HEK293 (cell line): ENCODE data around the gene SMC3.

ENCODE experiments used
- CTCF ChIA-PET: fragments of 350-600 bp; formaldehyde crosslinking; extraction: SDS; loops from one replicate; lab custom pipeline; 2021; ENCODE audit warnings: antibody characterized with exemption; lab: Yijun Ruan, JAX
- POLR2A ChIA-PET: fragments of 300-600 bp; formaldehyde crosslinking; extraction: SDS; loops from one replicate; lab custom pipeline; 2020; ENCODE audit warnings: antibody characterized with exemption, inconsistent platforms; lab: Yijun Ruan, JAX
- H3K27ac ChIP-seq: fragments of 200-500 bp; sonication (Bioruptor generic); 2 replicates; pipeline ENCODE4 v1.5.1; 2014; ENCODE audit warnings: low read depth, low read length, control low read depth, inconsistent platforms; ENCODE audit errors: extremely low read depth
- H3K36me3 ChIP-seq, 2 experiments: fragments of 200-500 bp in 1 of 2; sonication (Bioruptor generic) in 1 of 2; 1 replicate in 1 of 2; 2 replicates in 1 of 2; pipeline ENCODE4 v1.5.1; 2014 to 2017; ENCODE audit warnings: inconsistent platforms in 2 of 2, low read length in 2 of 2; ENCODE audit not compliant: control insufficient read depth in 2 of 2, insufficient read depth in 1 of 2
- H3K4me1 ChIP-seq: fragments of 200-500 bp; sonication (Bioruptor generic); 2 replicates; pipeline ENCODE4 v1.5.1; 2014; ENCODE audit warnings: mild to moderate bottlenecking, low read length, inconsistent platforms; ENCODE audit not compliant: control insufficient read depth, insufficient read depth
- H3K4me3 ChIP-seq: 2 replicates; pipeline ENCODE4 v1.5.1; 2011; ENCODE audit warnings: low read depth, mild to moderate bottlenecking, control low read depth, low read length, moderate library complexity
- H3K9me3 ChIP-seq: fragments of 200-500 bp; sonication (Bioruptor generic); 2 replicates; pipeline ENCODE4 v1.5.1; 2014; ENCODE audit warnings: low read depth, low read length, inconsistent platforms; ENCODE audit not compliant: control insufficient read depth, insufficient read depth
- GLI2 ChIP-seq: fragments of 450-650 bp; formaldehyde crosslinking; IDR thresholded peaks from 2 replicates; pipeline ENCODE4; 2017; ENCODE audit warnings: missing biosample characterization, missing genetic modification characterization, low read depth, borderline replicate concordance
- HOXA7 ChIP-seq: sonication (generic); formaldehyde crosslinking; IDR thresholded peaks from 2 replicates; pipeline ENCODE4 v1.8.1; 2022; ENCODE audit warnings: missing genetic modification reagents, borderline replicate concordance
- IKZF3 ChIP-seq: fragments of 450-650 bp; IDR thresholded peaks from 2 replicates; pipeline ENCODE4 v1.5.0; 2018; ENCODE audit warnings: missing biosample characterization, mild to moderate bottlenecking, missing genetic modification characterization, moderate library complexity
- KLF8 ChIP-seq: fragments of 450-650 bp; formaldehyde crosslinking; IDR thresholded peaks from 2 replicates; pipeline ENCODE4 v1.5.1; 2016; ENCODE audit warnings: missing biosample characterization, missing genetic modification characterization
- MYNN ChIP-seq: fragments of 450-650 bp; formaldehyde crosslinking; IDR thresholded peaks from 2 replicates; pipeline ENCODE4 v1.5.1; 2016; ENCODE audit warnings: missing biosample characterization, missing genetic modification characterization, borderline replicate concordance
- SP2 ChIP-seq: fragments of 450-650 bp; formaldehyde crosslinking; IDR thresholded peaks from 2 replicates; pipeline ENCODE4 v1.5.1; 2016; ENCODE audit warnings: missing biosample characterization, missing genetic modification characterization
- SP3 ChIP-seq: fragments of 450-650 bp; formaldehyde crosslinking; IDR thresholded peaks from 2 replicates; pipeline ENCODE4 v1.5.1; 2016; ENCODE audit warnings: missing biosample characterization, missing genetic modification characterization
- YY1 ChIP-seq: fragments of 450-650 bp; formaldehyde crosslinking; IDR thresholded peaks from 2 replicates; pipeline ENCODE4 v1.5.1; 2018; ENCODE audit warnings: missing biosample characterization, missing genetic modification characterization
- ZNF133 ChIP-seq: fragments of 450-650 bp; formaldehyde crosslinking; IDR thresholded peaks from 2 replicates; pipeline ENCODE4 v1.5.1; 2016; ENCODE audit warnings: missing biosample characterization, missing genetic modification characterization
- ZNF157 ChIP-seq: fragments of 450-650 bp; formaldehyde crosslinking; IDR thresholded peaks from 2 replicates; pipeline ENCODE4 v1.5.1; 2016; ENCODE audit warnings: missing biosample characterization, missing genetic modification characterization
- ZNF202 ChIP-seq: fragments of 450-650 bp; formaldehyde crosslinking; IDR thresholded peaks from 2 replicates; pipeline ENCODE4 v1.5.1; 2016; ENCODE audit warnings: missing biosample characterization, missing genetic modification characterization, borderline replicate concordance
- ZNF248 ChIP-seq: fragments of 450-650 bp; formaldehyde crosslinking; IDR thresholded peaks from 2 replicates; pipeline ENCODE4 v1.5.1; 2017; ENCODE audit warnings: missing biosample characterization, missing genetic modification characterization
- ZNF366 ChIP-seq: fragments of 450-650 bp; formaldehyde crosslinking; conservative IDR thresholded peaks from 2 replicates; pipeline ENCODE4 v1.5.1; 2016; ENCODE audit warnings: missing biosample characterization, missing genetic modification characterization
- ZNF426 ChIP-seq: fragments of 450-650 bp; formaldehyde crosslinking; IDR thresholded peaks from 2 replicates; pipeline ENCODE4 v1.5.1; 2017; ENCODE audit warnings: missing biosample characterization, missing genetic modification characterization, mild to moderate bottlenecking, inconsistent platforms, moderate library complexity
- ZNF501 ChIP-seq: fragments of 450-650 bp; formaldehyde crosslinking; IDR thresholded peaks from 2 replicates; pipeline ENCODE4 v1.5.1; 2016; ENCODE audit warnings: missing biosample characterization, missing genetic modification characterization
- ZNF529 ChIP-seq: fragments of 450-650 bp; formaldehyde crosslinking; IDR thresholded peaks from 2 replicates; pipeline ENCODE4 v1.5.1; 2017; ENCODE audit warnings: missing genetic modification characterization, missing biosample characterization; ENCODE audit not compliant: insufficient replicate concordance
- ZNF549 ChIP-seq: fragments of 450-650 bp; IDR thresholded peaks from 2 replicates; pipeline ENCODE4 v1.5.1; 2018; ENCODE audit warnings: missing biosample characterization, missing genetic modification characterization, mild to moderate bottlenecking, inconsistent platforms, moderate library complexity
- ZNF621 ChIP-seq: fragments of 450-650 bp; formaldehyde crosslinking; IDR thresholded peaks from 2 replicates; pipeline ENCODE4 v1.5.1; 2017; ENCODE audit warnings: missing biosample characterization, missing genetic modification characterization
- ZNF623 ChIP-seq: fragments of 450-650 bp; formaldehyde crosslinking; IDR thresholded peaks from 2 replicates; pipeline ENCODE4 v1.5.1; 2016; ENCODE audit warnings: missing biosample characterization, missing genetic modification characterization
- ZNF626 ChIP-seq: fragments of 450-650 bp; sonication (Bioruptor Pico); formaldehyde crosslinking; IDR thresholded peaks from 2 replicates; pipeline ENCODE4 v1.5.1; 2018; ENCODE audit warnings: missing biosample characterization, missing genetic modification characterization, inconsistent platforms
- ZNF629 ChIP-seq: fragments of 450-650 bp; formaldehyde crosslinking; IDR thresholded peaks from 2 replicates; pipeline ENCODE4 v1.5.1; 2017; ENCODE audit warnings: missing biosample characterization, missing genetic modification characterization
- ZNF654 ChIP-seq: fragments of 450-650 bp; formaldehyde crosslinking; IDR thresholded peaks from 2 replicates; pipeline ENCODE4 v1.5.1; 2016; ENCODE audit warnings: low read depth, missing biosample characterization, missing genetic modification characterization
- TF ChIP-seq, protein P1 (sequence below): fragments of 450-650 bp; formaldehyde crosslinking; IDR thresholded peaks from 2 replicates; pipeline ENCODE4 v1.5.1; 2017; ENCODE audit warnings: missing biosample characterization, missing genetic modification characterization
- TF ChIP-seq, protein P2 (sequence below): fragments of 450-650 bp; formaldehyde crosslinking; IDR thresholded peaks from 2 replicates; pipeline ENCODE4 v1.5.1; 2016; ENCODE audit warnings: missing biosample characterization, missing genetic modification characterization
- TF ChIP-seq, protein P3 (sequence below): fragments of 450-650 bp; formaldehyde crosslinking; IDR thresholded peaks from 2 replicates; pipeline ENCODE4 v1.5.1; 2016; ENCODE audit warnings: missing biosample characterization, missing genetic modification characterization
- TF ChIP-seq, protein P4 (sequence below): fragments of 450-650 bp; formaldehyde crosslinking; IDR thresholded peaks from 2 replicates; pipeline ENCODE4 v1.5.1; 2017; ENCODE audit warnings: missing biosample characterization, missing genetic modification characterization
- TF ChIP-seq, protein P5 (sequence below): fragments of 450-650 bp; formaldehyde crosslinking; IDR thresholded peaks from 2 replicates; pipeline ENCODE4 v1.5.1; 2016; ENCODE audit warnings: missing biosample characterization, missing genetic modification characterization
- TF ChIP-seq, protein P6 (sequence below): IDR thresholded peaks from 2 replicates; pipeline ENCODE4 v1.6.1; 2011; ENCODE audit warnings: mild to moderate bottlenecking, low read depth, low read length, borderline replicate concordance

SMC3 gene

DNA sequence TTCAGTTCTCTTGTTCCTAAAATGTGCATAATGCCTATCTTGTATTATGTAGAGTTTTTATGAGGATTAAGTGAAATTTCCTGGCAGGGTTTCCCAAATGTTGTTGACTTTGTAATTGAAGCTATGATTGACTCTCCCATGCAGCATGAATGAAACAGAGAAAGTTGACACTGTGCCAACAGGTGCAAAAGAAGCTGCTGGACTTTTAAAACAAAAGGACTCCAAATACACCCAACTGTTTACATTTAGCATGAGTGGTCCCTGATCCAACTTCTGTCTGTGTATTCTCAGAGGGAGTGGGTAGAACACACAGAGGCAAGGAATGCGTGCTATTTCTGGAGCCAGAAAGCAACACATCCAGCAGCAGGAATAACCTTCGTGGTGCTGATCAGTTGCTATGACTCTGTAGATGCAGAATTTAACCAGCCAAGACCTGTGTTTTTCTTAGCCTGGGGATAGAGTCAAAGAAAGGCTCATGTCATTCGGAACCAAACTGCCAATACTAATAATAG, 62.2 kb downstream of the SMC3 start:
- ChIA-PET CTCF (interaction anchor here (0.7 to 1.3 kb wide), 3 partner anchors 19 to 51 kb away, joined by 3 to 5 read pairs (median 5); no protein-coding TSS in a partner anchor), POLR2A (interaction anchor here (0.8 kb wide), 1 partner anchor 14 kb away, joined by 5 read pairs; the partner anchor contains the start of gene RBM20)
- Histone ChIP-seq H3K36me3 (no peaks in the 10 kb centered on the region), H3K9me3 (no peaks in the 10 kb centered on the region), H3K4me3 (no peak overlapping the region), H3K27ac (peak overlapping the region; percentile 64), H3K4me1 (peaks cover 20% of the 10 kb centered on the region)
- TF ChIP-seq GLI2 (tag by site-specific recombination), result peak; percentile 75; the same call in 1 of the 2 replicates
- TF ChIP-seq IKZF3 (tag by site-specific recombination), result peak; percentile 94
- TF ChIP-seq ZNF426, result no peak
- TF ChIP-seq YY1 (tag by site-specific recombination), result no peak
- peak; percentile 55; the same call in 1 of the 2 replicates for TF ChIP-seq ZNF366 (tag by site-specific recombination)
- TF ChIP-seq, protein P1, sequence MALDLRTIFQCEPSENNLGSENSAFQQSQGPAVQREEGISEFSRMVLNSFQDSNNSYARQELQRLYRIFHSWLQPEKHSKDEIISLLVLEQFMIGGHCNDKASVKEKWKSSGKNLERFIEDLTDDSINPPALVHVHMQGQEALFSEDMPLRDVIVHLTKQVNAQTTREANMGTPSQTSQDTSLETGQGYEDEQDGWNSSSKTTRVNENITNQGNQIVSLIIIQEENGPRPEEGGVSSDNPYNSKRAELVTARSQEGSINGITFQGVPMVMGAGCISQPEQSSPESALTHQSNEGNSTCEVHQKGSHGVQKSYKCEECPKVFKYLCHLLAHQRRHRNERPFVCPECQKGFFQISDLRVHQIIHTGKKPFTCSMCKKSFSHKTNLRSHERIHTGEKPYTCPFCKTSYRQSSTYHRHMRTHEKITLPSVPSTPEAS (tag by site-specific recombination), result no peak
- peak; percentile 68 for TF ChIP-seq MYNN (tag by site-specific recombination)
- no peak for TF ChIP-seq ZNF248 (tag by site-specific recombination)
- TF ChIP-seq ZNF157 (tag by site-specific recombination), result no peak
- TF ChIP-seq, protein P2, sequence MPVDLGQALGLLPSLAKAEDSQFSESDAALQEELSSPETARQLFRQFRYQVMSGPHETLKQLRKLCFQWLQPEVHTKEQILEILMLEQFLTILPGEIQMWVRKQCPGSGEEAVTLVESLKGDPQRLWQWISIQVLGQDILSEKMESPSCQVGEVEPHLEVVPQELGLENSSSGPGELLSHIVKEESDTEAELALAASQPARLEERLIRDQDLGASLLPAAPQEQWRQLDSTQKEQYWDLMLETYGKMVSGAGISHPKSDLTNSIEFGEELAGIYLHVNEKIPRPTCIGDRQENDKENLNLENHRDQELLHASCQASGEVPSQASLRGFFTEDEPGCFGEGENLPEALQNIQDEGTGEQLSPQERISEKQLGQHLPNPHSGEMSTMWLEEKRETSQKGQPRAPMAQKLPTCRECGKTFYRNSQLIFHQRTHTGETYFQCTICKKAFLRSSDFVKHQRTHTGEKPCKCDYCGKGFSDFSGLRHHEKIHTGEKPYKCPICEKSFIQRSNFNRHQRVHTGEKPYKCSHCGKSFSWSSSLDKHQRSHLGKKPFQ (tag by site-specific recombination), result peak; percentile 54
- TF ChIP-seq, protein P3, sequence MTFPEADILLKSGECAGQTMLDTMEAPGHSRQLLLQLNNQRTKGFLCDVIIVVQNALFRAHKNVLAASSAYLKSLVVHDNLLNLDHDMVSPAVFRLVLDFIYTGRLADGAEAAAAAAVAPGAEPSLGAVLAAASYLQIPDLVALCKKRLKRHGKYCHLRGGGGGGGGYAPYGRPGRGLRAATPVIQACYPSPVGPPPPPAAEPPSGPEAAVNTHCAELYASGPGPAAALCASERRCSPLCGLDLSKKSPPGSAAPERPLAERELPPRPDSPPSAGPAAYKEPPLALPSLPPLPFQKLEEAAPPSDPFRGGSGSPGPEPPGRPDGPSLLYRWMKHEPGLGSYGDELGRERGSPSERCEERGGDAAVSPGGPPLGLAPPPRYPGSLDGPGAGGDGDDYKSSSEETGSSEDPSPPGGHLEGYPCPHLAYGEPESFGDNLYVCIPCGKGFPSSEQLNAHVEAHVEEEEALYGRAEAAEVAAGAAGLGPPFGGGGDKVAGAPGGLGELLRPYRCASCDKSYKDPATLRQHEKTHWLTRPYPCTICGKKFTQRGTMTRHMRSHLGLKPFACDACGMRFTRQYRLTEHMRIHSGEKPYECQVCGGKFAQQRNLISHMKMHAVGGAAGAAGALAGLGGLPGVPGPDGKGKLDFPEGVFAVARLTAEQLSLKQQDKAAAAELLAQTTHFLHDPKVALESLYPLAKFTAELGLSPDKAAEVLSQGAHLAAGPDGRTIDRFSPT (tag by site-specific recombination), result no peak
- no peak for TF ChIP-seq SP3 (tag by site-specific recombination)
- TF ChIP-seq, protein P4, sequence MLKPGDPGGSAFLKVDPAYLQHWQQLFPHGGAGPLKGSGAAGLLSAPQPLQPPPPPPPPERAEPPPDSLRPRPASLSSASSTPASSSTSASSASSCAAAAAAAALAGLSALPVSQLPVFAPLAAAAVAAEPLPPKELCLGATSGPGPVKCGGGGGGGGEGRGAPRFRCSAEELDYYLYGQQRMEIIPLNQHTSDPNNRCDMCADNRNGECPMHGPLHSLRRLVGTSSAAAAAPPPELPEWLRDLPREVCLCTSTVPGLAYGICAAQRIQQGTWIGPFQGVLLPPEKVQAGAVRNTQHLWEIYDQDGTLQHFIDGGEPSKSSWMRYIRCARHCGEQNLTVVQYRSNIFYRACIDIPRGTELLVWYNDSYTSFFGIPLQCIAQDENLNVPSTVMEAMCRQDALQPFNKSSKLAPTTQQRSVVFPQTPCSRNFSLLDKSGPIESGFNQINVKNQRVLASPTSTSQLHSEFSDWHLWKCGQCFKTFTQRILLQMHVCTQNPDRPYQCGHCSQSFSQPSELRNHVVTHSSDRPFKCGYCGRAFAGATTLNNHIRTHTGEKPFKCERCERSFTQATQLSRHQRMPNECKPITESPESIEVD (tag by site-specific recombination), result peak; percentile 100
- TF ChIP-seq ZNF654, result no peak
- TF ChIP-seq ZNF626 (tag by site-specific recombination), result no peak
- TF ChIP-seq ZNF501 (tag by site-specific recombination), result no peak
- TF ChIP-seq, protein P5, sequence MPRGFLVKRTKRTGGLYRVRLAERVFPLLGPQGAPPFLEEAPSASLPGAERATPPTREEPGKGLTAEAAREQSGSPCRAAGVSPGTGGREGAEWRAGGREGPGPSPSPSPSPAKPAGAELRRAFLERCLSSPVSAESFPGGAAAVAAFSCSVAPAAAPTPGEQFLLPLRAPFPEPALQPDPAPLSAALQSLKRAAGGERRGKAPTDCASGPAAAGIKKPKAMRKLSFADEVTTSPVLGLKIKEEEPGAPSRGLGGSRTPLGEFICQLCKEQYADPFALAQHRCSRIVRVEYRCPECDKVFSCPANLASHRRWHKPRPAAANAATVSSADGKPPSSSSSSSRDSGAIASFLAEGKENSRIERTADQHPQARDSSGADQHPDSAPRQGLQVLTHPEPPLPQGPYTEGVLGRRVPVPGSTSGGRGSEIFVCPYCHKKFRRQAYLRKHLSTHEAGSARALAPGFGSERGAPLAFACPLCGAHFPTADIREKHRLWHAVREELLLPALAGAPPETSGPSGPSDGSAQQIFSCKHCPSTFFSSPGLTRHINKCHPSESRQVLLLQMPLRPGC (tag by site-specific recombination), result peak; percentile 42; the same call in 1 of the 2 replicates
- no peak for TF ChIP-seq ZNF133
- TF ChIP-seq ZNF529 (tag by site-specific recombination), result peak; percentile 77
- TF ChIP-seq SP2 (tag by site-specific recombination), result no peak
- TF ChIP-seq, protein P6, sequence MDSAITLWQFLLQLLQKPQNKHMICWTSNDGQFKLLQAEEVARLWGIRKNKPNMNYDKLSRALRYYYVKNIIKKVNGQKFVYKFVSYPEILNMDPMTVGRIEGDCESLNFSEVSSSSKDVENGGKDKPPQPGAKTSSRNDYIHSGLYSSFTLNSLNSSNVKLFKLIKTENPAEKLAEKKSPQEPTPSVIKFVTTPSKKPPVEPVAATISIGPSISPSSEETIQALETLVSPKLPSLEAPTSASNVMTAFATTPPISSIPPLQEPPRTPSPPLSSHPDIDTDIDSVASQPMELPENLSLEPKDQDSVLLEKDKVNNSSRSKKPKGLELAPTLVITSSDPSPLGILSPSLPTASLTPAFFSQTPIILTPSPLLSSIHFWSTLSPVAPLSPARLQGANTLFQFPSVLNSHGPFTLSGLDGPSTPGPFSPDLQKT, result no peak
- TF ChIP-seq ZNF202 (tag by site-specific recombination), result no peak
- no peak for TF ChIP-seq ZNF549
- no peak for TF ChIP-seq ZNF621 (tag by site-specific recombination)
- no peak for TF ChIP-seq ZNF623 (tag by site-specific recombination)
- TF ChIP-seq KLF8 (tag by site-specific recombination), result peak; percentile 59
- peak; percentile 79 for TF ChIP-seq ZNF629 (tag by site-specific recombination)
- TF ChIP-seq HOXA7 (CRISPR knock-in tag), result no peak
